Measurements from ENCODE around the gene PRMT3.
"Not testable (repeated sequence)": the region's sequence is repeated elsewhere in the genome, so short reads cannot be mapped to it uniquely, and the experiment has no call there.

- TF ChIP-seq, protein P1, sequence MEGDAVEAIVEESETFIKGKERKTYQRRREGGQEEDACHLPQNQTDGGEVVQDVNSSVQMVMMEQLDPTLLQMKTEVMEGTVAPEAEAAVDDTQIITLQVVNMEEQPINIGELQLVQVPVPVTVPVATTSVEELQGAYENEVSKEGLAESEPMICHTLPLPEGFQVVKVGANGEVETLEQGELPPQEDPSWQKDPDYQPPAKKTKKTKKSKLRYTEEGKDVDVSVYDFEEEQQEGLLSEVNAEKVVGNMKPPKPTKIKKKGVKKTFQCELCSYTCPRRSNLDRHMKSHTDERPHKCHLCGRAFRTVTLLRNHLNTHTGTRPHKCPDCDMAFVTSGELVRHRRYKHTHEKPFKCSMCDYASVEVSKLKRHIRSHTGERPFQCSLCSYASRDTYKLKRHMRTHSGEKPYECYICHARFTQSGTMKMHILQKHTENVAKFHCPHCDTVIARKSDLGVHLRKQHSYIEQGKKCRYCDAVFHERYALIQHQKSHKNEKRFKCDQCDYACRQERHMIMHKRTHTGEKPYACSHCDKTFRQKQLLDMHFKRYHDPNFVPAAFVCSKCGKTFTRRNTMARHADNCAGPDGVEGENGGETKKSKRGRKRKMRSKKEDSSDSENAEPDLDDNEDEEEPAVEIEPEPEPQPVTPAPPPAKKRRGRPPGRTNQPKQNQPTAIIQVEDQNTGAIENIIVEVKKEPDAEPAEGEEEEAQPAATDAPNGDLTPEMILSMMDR (IDR thresholded peaks at IDR 0.05) = not testable (repeated sequence)
- not testable (repeated sequence) for TF ChIP-seq POLR2A (IDR thresholded peaks at IDR 0.05)
Observed at GRCh38 chr11:20484416-20484815, 96.9 kb downstream of the PRMT3 start.

Data from breast epithelium (tissue), 3 donors.